Fibroblast of peridontal ligament (primary cell): ENCODE measurements around the gene ZNF526.

Experiments used
- DNase-seq: peaks from one replicate; pipeline ENCODE4 v3.0.0-alpha.2; 2010; ENCODE audit errors: extremely low read depth

The ZNF526 gene, protein sequence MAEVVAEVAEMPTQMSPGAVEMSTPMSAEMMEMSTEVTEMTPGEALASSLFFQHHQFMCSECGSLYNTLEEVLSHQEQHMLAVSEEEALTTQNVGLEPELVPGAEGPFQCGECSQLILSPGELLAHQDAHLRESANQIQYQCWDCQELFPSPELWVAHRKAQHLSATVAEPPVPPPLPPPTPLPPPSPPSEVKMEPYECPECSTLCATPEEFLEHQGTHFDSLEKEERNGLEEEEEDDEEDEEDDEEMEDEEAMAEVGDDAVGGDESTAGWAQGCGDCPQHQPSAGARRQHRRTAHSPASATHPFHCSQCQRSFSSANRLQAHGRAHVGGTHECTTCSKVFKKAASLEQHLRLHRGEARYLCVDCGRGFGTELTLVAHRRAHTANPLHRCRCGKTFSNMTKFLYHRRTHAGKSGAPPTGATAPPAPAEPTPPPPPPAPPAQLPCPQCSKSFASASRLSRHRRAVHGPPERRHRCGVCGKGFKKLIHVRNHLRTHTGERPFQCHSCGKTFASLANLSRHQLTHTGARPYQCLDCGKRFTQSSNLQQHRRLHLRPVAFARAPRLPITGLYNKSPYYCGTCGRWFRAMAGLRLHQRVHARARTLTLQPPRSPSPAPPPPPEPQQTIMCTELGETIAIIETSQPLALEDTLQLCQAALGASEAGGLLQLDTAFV

DNA sequence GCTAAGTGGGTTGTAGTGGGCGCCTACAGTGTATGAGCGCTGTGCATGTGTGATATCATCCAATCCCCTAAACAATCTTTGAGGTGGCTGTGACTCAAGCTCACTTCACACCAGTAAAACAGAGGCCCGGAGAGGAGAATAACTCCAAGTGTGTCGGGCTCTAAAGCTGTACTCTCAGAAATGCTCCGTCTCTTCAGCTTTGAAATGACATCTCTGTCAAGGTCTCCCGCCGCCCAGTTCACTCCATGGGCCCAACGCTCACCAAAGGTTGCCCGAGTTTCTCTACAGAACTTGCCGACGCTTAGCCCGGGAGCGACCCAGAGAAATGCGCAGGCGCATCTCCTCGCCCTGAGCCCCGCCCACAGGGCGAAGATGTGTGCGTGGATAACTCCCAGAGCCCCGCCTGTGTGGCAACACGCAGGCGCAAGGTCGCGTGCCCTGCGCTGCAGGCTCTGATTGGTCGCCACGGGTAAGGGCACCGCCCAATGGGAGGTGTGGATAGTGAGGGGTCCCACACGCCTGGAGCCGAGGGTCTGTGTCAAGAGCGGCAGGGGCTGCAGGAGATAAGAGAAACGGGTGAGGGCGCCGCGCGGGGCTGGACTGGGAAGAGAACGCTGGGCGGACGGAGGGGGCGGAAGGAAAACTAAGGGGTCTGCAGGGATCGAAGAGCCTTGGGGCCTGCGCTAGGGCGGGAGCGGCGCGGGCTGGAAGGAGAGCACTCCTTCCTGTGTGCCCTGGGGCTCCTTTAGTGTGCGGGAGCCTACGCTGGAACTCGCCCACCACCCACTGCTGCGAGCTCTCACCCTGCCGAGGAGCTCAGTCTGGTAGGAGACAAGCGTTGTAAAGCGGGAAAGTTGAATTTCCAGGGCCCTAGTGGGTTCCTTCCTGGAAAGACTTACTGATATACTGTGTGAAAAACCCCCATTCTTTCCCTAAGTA is at the start of gene ZNF526:
Gene ZNF526 (plus strand): TSS at position 501 of the 939 bp plus-strand sequence. CDS start 4,092 bp downstream, outside the sequence.
- DNase-seq: peak; percentile 95

DNA sequence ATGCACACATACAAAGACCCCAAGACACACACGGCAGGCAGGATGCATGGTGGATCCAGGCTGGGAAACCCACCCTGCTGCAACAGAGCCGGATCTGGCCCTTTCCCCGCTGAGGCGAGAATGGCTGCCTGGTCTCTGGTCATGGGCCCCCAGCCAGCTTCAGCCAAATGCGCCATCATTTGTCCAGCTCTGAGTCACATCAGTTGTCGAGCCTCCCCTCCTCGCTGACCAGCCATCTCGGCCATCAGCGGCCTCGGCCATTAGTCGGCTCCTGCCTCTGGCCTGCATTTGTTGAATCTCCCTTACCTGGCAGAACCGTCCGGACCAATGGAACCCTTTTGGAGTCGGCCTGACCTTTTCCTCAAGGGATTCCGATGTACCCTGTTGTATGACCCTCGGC is 49.4 kb upstream of the ZNF526 start:
- no peak for DNase-seq

DNA sequence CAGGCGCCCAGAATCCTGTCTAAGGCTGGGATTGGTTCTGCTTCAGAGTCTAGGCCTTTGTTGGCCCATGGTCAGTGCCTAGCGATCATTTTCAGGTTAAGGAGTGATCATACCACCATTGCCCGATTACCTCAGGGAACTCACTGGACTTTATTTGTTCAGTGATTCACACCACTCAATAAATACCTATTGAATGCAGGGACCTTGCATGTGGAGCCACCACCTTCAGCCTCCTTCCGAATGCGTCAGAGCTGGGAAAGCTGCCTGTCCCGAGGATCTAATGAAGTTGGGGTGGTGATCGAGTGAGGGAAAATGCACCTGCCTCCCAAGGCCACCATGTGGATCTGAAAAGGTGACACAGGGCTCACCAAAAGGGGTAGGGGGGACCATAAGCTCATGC is 47.9 kb upstream of the ZNF526 start:
- no peak for DNase-seq

DNA sequence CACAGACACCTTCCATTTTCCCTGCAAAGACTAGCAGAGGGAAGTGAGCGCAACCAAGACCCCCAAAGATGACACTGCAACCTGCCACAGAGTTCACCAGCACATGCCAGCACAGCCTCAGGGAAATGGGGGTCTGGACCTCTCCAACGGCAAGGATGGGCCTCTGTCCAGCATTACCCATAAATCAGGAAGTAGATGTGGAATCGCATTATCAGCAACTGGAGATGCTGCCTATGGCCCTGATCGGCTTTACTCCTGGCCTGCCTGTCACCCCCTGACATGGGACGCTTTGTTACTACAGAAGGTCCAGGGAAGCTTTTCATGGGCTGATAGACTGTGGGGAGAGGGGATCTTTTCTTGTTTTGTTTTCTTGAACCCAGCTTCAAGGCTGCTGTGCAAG is 46.4 kb upstream of the ZNF526 start:
- no peak for DNase-seq

DNA sequence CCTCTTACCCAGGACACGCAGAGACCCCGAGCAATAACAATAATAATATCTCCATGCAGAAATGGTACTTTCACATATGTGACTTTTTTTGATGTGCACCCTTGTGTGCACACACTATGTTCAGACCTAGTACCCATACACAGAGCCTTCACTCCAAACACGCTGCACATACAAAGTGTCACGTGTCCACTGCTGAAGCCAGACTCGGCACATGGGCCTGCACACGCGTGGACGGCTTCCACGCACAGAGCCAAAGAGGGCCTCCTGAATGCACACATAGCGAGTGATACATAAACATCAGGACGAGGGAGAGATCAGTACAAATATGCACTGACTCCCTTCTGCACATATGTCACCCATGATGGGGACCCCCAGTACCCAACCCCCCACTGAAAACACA is 45.9 kb upstream of the ZNF526 start:
- no peak for DNase-seq

DNA sequence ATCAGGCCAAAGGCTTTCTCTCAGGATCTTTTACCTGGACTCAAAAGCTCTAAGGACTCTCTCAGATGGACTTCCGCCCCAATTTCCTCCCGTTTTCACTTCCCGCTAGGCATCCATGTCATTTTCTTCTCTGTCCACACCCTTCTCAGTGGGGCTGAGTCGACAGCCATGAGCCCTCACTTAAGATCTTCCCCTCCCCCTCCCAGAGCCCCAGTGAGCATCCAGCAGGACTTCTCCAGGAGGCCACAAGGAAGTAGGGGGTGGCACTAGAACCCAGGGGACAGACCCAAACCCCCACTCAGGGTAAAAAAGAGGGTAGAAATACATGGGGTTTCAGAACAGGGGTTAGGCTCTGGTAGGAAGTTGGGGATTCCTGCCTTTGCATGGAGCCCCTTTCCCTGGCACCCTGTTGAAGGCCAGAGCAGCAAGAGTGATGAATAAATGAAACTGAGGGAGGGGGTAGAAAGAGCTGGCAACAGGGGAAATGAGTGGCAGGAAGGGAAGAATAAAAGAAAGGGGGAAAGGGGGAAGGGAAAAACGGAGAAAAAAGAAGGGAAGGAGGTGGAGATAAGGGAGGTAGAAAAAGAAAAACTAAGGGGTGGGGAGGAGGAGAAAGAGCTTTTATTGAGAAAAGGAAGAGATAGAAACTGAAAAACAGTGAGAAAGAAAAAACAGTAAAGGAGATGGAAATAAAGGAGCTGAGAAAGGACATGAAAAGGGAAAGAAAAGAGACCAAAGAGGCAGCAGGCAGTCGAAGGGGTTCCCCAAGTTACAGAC is 45.0 kb upstream of the ZNF526 start:
- no peak for DNase-seq

DNA sequence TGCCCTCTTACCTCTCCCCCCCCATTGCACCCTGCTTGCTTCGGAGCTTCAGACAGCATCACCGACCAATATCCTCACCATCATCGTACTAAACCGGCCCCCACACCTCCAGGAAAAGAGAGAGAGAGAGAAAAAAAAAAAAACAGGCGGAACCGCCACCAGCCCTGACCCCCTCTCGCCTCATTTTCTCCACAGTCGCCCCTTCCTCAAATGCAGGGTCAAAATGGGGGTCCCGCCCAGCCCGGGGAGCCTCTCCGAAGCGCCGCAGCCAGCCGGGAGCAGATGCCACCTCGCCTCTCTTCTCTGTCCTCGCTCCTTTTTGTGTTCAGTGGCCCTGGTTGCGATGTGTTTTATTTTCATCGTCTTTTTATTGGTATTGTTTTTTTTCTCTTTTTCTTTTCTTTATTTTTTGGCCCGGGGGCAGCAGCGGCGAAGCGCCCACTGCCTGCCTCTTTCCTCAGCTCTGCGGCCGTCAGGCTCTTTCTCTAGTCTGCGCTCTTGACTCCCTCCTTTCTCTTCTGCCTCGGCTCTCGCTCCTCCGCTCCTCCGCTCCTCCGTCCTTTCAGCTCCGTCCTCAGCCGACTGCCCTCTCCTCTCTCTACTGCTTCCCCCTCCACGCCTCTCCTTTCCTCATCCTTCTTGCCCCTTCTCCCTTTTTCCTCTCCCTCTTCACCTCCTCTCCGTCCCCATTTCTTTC is 44.0 kb upstream of the ZNF526 start:
- peak; percentile 17 for DNase-seq

DNA sequence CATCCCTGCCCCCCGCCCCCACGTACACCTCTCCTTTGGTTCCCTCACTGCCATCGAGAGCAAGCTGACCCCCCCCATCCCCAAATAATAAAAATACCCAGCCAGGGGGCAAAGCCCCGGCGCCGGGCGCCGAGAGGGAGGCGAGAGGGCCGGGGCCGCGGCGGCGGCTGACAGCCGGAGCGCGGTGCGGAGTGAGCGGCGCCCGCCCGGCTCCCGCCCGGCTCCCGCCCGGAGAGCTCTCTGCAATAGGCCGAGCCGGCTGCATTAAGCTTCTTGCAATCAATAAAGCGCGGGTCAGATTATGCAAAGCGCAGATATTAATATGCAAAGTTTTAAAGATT is 43.5 kb upstream of the ZNF526 start:
- no peak for DNase-seq

DNA sequence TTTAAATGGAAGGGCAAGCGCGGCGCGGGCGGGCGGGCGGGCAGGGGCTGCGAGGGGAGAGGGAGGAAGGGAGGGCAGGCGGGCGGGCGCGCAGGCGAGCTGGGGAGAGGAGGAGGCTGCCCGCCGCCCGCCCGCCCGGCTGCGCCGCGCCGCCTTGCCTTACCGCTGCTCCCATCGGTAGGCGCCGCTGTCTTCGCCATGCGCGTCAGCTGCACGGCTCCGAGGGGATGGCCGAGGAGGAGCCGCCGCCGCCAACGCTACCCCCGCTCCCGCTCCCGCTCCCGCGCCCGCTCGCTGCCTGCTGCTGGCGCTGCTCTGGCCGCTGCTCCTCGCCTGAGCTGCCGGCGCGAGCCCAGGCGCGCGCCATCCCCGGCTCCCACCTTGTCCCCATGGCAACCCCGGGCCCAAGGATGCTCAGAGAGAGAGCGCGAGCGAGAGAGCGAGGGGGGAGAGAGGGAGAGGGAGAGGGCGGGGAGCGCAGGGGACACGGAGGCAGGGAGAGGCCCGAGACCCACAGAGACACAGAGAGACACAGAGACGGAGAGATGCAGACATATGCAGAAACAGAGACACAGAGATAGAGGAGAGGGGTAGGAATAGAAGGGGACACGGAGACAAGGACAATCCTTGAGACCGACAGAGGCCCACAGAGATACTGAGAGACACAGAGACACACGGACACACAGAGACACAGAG is 43.0 kb upstream of the ZNF526 start:
- DNase-seq: peak; percentile 56

DNA sequence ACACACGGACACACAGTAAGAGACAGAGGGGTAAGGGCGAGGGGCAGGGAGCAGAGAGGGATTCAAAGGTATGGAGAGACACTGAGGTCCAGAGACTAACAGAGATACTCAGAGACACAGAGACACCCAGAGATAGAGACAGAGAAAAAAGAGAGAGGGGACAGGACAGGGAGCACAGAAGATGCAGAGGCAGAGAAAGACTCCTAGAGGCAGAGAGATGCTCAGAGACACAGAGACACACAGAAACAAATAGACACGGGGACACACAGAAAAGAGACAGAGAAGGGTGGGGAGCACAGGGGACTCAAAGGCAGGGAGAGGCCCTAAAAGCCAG is 42.5 kb upstream of the ZNF526 start:
- DNase-seq: no peak

DNA sequence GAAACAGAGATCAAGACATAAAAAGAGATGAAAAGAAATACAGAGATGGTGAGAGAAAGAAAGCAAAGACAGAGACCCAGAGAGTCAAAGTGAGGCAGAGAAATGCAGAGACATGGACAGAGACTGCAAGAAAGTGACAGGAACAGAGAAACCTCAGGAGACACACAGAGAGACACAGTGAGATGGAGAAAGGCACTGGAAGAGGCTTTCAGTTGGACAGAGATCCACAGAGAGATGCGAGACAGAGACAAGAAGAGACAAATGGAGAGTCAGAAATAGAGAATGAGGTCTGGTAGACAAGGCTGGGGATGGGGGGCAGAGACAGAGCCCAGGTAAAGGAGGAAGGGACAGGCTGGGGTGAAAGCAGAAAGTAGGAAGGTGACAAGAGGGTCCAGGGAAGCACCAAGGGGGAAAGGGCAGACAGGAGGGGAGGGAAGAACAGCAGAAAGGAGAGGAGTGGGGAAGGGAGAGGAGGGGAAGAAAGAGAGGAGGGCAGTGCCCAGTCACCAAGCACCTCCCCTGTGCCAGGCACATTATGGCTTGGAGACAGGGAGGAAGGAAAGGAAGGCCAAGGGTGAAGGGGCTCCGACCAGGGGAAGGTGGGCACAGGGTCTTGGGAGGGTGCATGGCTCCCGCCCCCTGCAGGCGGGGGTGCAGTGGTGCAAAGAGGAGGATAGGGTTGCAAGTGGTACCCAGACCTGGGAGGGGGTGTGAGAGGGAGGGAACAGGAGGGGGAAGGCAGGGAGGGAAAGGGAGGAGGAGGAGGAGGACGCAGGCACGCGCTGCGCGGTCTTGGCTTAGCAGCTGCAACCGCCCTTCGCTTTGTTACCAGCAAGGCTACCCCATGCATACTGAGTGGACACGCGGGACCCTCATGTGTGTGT is 41.1 kb upstream of the ZNF526 start:
- no peak for DNase-seq

DNA sequence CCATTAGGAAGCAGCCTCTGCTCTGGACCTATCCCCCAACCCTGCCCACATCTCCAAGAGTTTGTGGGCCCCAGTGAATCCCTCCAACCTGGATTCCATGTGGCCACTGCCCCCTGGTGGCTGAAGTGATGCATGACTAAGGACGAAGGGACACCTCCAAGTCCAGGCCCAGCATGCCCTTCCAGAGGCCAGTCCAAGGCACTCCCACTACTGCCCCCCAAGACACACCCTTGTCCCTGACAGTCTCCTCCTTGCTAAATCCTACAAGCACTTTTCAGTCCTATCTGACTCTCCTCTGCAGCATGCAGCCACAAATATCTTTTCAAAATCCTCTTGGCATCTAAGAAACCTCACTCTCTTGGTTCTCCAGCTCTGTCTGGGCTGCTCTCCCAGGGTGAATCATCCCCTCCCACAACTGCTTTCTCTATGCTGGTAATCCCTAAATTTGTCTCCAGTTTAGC is 35.7 kb upstream of the ZNF526 start:
- peak; percentile 88 for DNase-seq

DNA sequence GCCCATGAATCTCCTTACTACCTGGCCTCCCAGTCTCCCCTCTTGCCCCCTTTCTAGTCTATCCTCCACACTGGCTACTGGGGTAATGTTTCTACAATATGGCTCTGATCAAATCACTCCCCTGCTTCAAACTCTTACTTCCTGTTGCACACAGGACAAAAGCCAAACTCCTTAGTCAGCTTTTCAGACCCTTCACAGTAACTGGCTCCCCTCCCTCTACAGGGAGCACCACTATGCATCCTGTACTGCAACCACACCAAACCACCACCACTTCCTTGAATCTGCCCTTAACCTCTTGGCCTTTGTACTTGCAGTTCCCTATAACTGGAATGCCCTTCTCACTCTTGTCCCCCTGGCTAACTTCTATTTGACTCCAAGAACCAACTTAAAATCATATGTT is 34.8 kb upstream of the ZNF526 start:
- DNase-seq: peak; percentile 18

DNA sequence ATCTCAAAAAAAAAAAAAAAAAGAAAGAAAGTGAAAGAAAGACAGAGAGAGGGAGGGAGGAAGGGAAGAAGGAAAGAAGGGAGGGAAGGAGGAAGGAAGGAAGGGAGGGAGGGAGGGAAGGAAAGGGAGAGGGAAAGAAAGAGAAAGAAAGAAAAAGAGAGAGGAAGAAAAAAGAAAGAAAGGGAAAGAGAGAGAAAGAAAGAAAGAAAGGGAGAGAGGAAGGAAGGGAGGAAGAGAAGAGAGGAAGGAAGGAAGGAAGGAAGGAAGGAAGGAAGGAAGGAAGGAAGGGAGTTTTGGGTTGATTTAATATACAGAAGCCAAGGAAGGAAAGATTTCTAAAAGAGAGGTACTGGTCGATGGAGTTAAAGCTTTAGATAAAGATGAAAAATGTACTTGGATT is 31.4 kb upstream of the ZNF526 start:
- no peak for DNase-seq

DNA sequence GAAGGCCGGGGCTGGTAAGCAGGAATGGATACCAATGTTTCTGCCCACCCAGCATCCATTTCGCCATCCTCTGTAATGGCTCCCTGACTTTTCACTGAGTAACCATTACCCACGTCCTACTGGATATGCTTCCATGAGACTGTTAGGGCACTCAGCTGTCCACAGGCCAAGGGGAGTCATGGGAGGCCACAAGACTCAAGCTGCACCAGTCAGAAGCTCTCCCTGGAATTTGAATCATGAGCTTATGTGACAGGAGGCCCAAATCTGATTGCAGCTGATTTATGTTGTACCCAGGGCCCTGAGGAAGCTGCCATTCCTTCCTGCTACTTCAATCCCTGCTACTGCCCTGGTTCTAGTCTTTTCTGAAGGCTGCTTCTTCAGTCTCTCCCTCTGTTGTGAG is 31.0 kb upstream of the ZNF526 start:
- DNase-seq: no peak

DNA sequence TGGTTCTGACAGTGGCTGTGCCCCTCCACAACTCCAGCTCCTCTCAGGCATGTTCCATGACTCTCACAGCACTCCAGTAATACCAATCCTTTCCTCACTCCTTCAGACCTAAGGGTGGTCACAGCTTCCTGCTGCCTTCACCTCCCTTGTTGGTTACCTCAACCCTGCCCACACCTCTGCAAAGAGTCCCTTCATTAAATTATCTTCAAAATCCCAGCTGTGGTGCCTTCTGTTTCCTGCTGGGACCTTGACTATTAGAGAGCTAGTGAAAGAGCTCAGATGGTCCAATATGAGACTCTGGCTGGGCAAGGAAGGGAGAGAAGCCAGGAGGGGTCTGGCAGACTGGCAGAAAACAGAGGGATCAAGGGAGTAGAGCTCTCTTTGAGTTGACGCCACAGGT is 28.8 kb upstream of the ZNF526 start:
- DNase-seq: no peak

DNA sequence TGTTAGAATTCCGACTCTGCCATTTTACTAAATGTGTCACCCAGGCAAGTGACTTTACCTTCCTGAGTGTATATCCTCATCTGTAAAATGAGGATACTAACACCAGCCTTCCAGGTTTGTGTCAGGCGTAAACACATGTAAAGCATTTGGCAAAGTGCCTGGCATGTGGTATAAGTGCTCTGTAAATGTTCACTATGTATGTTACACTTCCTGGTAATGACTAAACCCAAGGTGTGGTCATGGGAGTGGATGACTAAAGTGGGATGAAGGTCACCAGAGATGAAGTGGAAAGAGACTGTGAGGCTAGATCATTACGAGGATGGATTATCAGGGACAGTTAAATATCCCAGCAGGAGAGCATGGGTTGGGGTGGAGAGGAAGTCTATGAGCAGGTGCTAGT is 28.3 kb upstream of the ZNF526 start:
- DNase-seq: peak; percentile 46

DNA sequence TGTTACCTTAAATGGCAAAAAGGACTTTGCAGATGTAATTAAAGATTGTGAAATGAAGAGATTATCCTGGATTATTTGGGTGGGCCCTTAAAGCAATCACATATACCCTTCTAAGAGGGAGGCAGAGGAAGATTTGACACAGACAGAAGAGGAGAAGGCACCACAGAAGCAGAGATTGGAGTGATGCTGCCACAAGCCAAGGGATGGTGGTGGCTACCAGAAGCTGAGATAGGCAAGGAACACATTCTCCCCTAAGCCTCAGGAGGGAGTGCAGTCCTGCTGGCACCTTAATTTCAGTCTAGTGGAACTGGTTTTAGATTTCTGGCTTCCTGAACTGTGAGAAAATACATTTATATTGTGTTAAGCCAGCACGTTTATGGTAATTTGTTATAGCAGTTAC is 26.8 kb upstream of the ZNF526 start:
- no peak for DNase-seq

DNA sequence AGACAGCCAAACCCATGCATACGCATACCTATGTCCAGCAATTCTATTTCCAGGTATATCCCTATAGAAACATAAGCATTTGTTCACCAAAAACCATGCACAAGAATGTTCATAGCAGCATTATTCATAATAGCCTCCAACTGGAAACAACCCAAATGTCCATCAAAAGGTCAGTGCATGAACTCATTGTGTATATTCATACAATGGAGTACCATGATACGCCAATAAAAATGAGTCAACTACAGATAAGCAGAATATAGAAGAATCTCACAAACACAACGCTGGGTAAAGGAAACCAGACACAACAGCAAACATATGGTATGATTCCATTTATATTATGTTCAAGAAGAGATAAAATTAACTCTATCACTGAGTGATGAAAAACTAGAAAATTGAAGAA is 26.4 kb upstream of the ZNF526 start:
- DNase-seq: no peak
